Right lobe of liver (tissue), 4 donors: Measurements from ENCODE around the gene MRPS15.

Experiments used
- CTCF ChIP-seq, 4 donors: fragments of 200-600 bp in 3 of 4; fragments of 450-650 bp in 1 of 4; IDR thresholded peaks; one replicate each; pipeline versions ENCODE4 v1.5.1 to v1.8.0; 2016 to 2022; ENCODE audit warnings: antibody characterized with exemption in 4 of 4, mild to moderate bottlenecking in 2 of 4
- POLR2A ChIP-seq: fragments of 450-650 bp; IDR thresholded peaks from one replicate; pipeline ENCODE4 v1.6.1; 2017; ENCODE audit warnings: antibody characterized with exemption, mild to moderate bottlenecking
- donor health status: DM: no; HTN: no; CAD: no.
- donor health status: DM: no; HTN: no; CAD: no.
- donor health status: DM: no; HTN: yes; CAD: no.

DNA sequence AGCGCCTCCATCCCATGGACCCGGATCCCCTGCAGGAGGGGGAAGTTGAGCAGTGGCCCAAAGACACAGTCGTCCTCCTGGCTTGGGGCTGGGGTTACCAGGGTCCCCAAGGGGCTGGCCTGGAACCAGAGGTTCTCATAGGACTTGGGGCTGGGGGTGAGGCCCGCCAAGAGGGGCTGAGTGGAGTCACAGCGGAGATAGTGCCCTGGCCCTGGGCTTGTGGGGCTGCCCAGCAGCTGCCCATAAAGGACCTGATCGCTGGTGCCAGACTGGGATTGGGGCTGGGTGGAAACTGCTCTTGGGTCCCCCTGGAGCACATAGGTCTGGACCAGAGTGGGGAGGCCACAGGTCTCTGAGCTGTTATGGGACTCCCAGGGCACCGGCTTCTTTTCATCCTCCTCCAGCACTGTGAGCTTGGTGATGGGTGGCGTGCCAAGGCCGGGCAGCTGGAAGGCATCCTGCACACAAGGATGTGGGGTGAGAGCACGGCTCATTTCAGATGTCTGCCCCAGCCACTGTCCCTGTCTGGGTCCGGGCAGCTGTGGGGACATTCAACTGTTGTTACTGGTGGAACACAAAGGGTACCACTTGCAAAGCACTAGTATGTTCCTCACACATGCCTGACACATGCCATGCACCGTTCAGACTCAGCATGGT lies 2.3 kb upstream of the MRPS15 start:
- TF ChIP-seq CTCF (IDR thresholded peaks at IDR 0.05) (no peak), POLR2A (no peak)
